Measurements from ENCODE around the gene HOXA11.

HOXA11 gene

DNA sequence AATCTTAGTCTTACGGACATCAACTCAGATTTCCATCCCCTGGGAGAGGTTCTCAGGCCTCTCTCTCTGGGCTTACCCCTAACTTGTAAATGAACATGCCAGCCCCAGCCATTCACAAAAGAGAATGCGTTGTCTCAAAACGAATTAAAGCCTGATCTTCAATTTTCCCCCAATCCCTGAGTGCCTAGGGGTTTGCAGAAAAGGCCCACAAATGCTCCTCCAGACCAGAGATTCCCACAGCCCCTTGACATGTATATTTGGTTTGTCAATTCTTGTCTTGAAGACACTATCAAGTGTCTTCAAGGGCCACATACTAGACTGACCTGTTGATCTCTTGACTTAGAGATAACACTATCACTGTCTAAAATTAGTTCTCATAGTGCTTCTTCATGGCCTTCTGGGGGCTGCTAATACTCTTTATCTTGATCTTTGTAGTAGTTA lies 26.8 kb upstream of the HOXA11 start:
- TF ChIP-seq EZH2 (IDR thresholded peaks at IDR 0.05; ENCODE audit: borderline replicate concordance, low read depth, low read length, severe bottlenecking) (no peak), CTCF (IDR thresholded peaks at IDR 0.05; ENCODE audit: borderline replicate concordance, extremely low read depth, low read length, poor library complexity, severe bottlenecking) (no peak)
- peaks cover 2% of the 10 kb centered on the region for H3K27me3 ChIP-seq (ENCODE audit: insufficient read depth, low read length, poor library complexity)

DNA sequence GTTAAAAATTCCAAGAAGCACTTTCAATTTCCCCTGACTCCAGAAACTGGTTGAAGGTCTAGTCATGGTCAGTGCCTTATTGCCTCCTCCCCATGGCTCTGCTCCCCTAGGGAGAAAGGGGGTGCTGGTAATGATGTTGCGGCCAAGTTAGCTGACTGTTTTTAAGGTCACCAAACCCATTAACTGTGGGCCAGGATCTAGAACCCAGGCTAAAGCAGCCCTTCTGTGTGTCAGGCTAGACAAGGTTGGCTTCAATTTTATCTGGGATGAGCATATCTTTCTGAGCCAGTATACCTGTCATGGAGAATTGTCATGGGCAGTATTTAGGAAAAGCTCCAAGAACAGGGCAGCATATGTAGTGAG lies 26.0 kb upstream of the HOXA11 start:
- Histone ChIP-seq H3K4me2 (ENCODE audit: insufficient read depth, low read length) (no peak overlapping the region), H3K9me3 (ENCODE audit: insufficient read depth, low read length, severe bottlenecking) (no peaks in the 10 kb centered on the region), H3K36me3 (ENCODE audit: insufficient read depth, low read length) (no peaks in the 10 kb centered on the region), H3K27me3 (ENCODE audit: insufficient read depth, low read length, poor library complexity) (peaks cover 4% of the 10 kb centered on the region), H3K4me3 (ENCODE audit: low read depth in 1 of 2, low read length in 2 of 2) (no peak overlapping the region), H3K4me1 (ENCODE audit: insufficient read depth, low read length) (no peaks in the 10 kb centered on the region), H3K27ac (ENCODE audit: low read length) (no peak overlapping the region), H3K9ac (ENCODE audit: low read depth, low read length) (no peak overlapping the region), H3K79me2 (ENCODE audit: insufficient read depth, low read length) (no peaks in the 10 kb centered on the region), H4K20me1 (ENCODE audit: insufficient read depth, low read length) (no peaks in the 10 kb centered on the region), H2AFZ (ENCODE audit: low read depth, low read length) (no peak overlapping the region)
- DNase-seq (no peak), ATAC-seq (ENCODE audit: insufficient read depth, low read depth) (no peak)
- no peak for TF ChIP-seq CTCF (IDR thresholded peaks at IDR 0.05; ENCODE audit: borderline replicate concordance, extremely low read depth, low read length, poor library complexity, severe bottlenecking)
- TF ChIP-seq EZH2 (IDR thresholded peaks at IDR 0.05; ENCODE audit: borderline replicate concordance, low read depth, low read length, severe bottlenecking) = no peak

More for the DNA sequence above, 26.8 kb upstream of the HOXA11 start:
- Histone ChIP-seq H4K20me1 (ENCODE audit: insufficient read depth, low read length) (no peaks in the 10 kb centered on the region), H3K36me3 (ENCODE audit: insufficient read depth, low read length) (no peaks in the 10 kb centered on the region), H3K4me1 (ENCODE audit: insufficient read depth, low read length) (no peaks in the 10 kb centered on the region), H3K9ac (ENCODE audit: low read depth, low read length) (no peak overlapping the region), H2AFZ (ENCODE audit: low read depth, low read length) (no peak overlapping the region), H3K27ac (ENCODE audit: low read length) (no peak overlapping the region), H3K4me3 (ENCODE audit: low read depth in 1 of 2, low read length in 2 of 2) (no peak overlapping the region), H3K79me2 (ENCODE audit: insufficient read depth, low read length) (no peaks in the 10 kb centered on the region), H3K9me3 (ENCODE audit: insufficient read depth, low read length, severe bottlenecking) (no peaks in the 10 kb centered on the region), H3K4me2 (ENCODE audit: insufficient read depth, low read length) (no peak overlapping the region)
- ATAC-seq (ENCODE audit: insufficient read depth, low read depth) (no peak), DNase-seq (no peak)

DNA sequence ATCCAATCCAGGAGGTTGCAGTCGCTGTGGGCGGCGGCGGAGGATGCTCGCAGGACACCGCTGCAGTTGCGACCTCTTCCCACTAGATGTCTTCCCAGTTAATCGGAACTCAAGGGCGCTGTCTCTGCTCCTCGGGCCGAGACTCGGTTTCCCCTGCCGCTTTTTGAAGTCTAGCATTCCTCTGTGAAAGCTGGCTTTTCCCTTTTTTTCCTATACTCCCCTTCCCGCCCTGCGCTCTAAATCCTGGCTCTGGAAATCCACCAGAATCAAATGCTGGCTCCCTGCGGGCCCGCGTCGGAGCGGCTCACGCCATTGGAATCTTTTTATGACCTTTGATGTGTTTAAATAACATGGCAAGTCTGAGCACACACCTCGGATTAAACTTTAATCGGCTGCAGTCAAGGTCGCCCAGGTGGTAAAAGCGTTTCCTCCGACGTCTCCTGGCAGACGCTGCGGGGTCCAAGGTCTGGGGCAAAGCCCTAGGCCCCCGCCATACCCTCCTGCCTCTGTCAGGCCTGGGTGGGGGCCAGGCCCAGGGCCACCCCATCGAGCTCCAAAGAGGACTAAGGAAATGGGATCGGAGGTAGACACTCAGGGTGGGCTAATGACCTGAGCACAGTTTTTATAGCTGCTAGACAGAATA lies 25.5 kb upstream of the HOXA11 start:
- no peaks in the 10 kb centered on the region for H4K20me1 ChIP-seq (ENCODE audit: insufficient read depth, low read length)
- H3K27ac ChIP-seq (ENCODE audit: low read length) = no peak overlapping the region
- TF ChIP-seq EZH2 (IDR thresholded peaks at IDR 0.05; ENCODE audit: borderline replicate concordance, low read depth, low read length, severe bottlenecking) = no peak
- TF ChIP-seq CTCF (IDR thresholded peaks at IDR 0.05; ENCODE audit: borderline replicate concordance, extremely low read depth, low read length, poor library complexity, severe bottlenecking) = peak; percentile 56
- no peak overlapping the region for H3K4me3 ChIP-seq (ENCODE audit: low read depth in 1 of 2, low read length in 2 of 2)
- no peaks in the 10 kb centered on the region for H3K9me3 ChIP-seq (ENCODE audit: insufficient read depth, low read length, severe bottlenecking)
- no peaks in the 10 kb centered on the region for H3K36me3 ChIP-seq (ENCODE audit: insufficient read depth, low read length)
- H3K4me1 ChIP-seq (ENCODE audit: insufficient read depth, low read length) = no peaks in the 10 kb centered on the region
- peaks cover 9% of the 10 kb centered on the region for H3K27me3 ChIP-seq (ENCODE audit: insufficient read depth, low read length, poor library complexity)
- no peaks in the 10 kb centered on the region for H3K79me2 ChIP-seq (ENCODE audit: insufficient read depth, low read length)
- DNase-seq (peak; percentile 21), ATAC-seq (ENCODE audit: insufficient read depth, low read depth) (peak; percentile 47; the same call in 1 of the 3 replicates)
- H3K9ac ChIP-seq (ENCODE audit: low read depth, low read length) = no peak overlapping the region
- H3K4me2 ChIP-seq (ENCODE audit: insufficient read depth, low read length) = no peak overlapping the region
- H2AFZ ChIP-seq (ENCODE audit: low read depth, low read length) = no peak overlapping the region

Measured in DND-41 (cell line).